GM23338 (cell line): ENCODE data around the gene KCNMA1. TPM values are rescaled to one million over a fixed set of nuclear protein-coding genes. Genes with fewer than 3 reads are reported as not detected.

ENCODE experiments used
- ATAC-seq: fragments of 200-7000 bp; cut with Tn5 transposase; 3 replicates; pipeline ENCODE4 v1.9.1; 2020
- DNase-seq: peaks from one replicate; pipeline ENCODE4 v3.0.0-alpha.2; 2015; ENCODE audit warnings: low spot score
- H2AFZ ChIP-seq: fragments of 200-600 bp; sonication (generic); 2 replicates; pipeline ENCODE4 v1.8.0; 2016; ENCODE audit warnings: antibody characterized with exemption, mild to moderate bottlenecking, moderate library complexity
- H3F3A ChIP-seq: fragments of 200-600 bp; sonication (generic); replicated peaks from 2 replicates; pipeline ENCODE4 v1.8.0; 2017; ENCODE audit warnings: antibody characterized with exemption, mixed run types, low read depth
- H3K27ac ChIP-seq: fragments of 200-600 bp; sonication (generic); 2 replicates; pipeline ENCODE4 v1.6.1; 2016; ENCODE audit warnings: low read depth
- H3K27me3 ChIP-seq: fragments of 200-600 bp; sonication (generic); 2 replicates; pipeline ENCODE4 v1.8.0; 2016; ENCODE audit warnings: mild to moderate bottlenecking, mixed run types, moderate library complexity; ENCODE audit not compliant: insufficient read depth
- H3K36me3 ChIP-seq: fragments of 200-600 bp; sonication (generic); 2 replicates; pipeline ENCODE4 v1.8.0; 2016; ENCODE audit warnings: mild to moderate bottlenecking; ENCODE audit not compliant: insufficient read depth
- H3K4me1 ChIP-seq: fragments of 200-600 bp; sonication (generic); 2 replicates; pipeline ENCODE4 v1.8.0; 2016; ENCODE audit warnings: mild to moderate bottlenecking, moderate library complexity; ENCODE audit not compliant: insufficient read depth
- H3K4me2 ChIP-seq: fragments of 200-600 bp; sonication (generic); 2 replicates; pipeline ENCODE4 v1.7.1; 2017; ENCODE audit warnings: mixed run types
- H3K4me3 ChIP-seq: fragments of 200-600 bp; sonication (generic); 2 replicates; pipeline ENCODE4 v1.6.1; 2016; ENCODE audit warnings: mixed run types
- H3K79me2 ChIP-seq: fragments of 200-600 bp; sonication (generic); replicated peaks from 2 replicates; pipeline ENCODE4 v1.8.0; 2017; ENCODE audit warnings: mild to moderate bottlenecking; ENCODE audit not compliant: insufficient read depth
- H3K9me2 ChIP-seq: fragments of 200-600 bp; sonication (generic); 2 replicates; pipeline ENCODE4 v1.8.0; 2017; ENCODE audit not compliant: insufficient read depth
- H4K20me1 ChIP-seq: fragments of 200-600 bp; sonication (generic); replicated peaks from 2 replicates; pipeline ENCODE4 v1.8.0; 2017; ENCODE audit warnings: mild to moderate bottlenecking; ENCODE audit not compliant: insufficient read depth
- H3K27ac Mint-ChIP-seq: 2 replicates; pipeline ENCODE4 v1.8.0; 2020; ENCODE audit warnings: inconsistent platforms, mild to moderate bottlenecking, moderate library complexity, mixed read lengths
- H3K27me3 Mint-ChIP-seq: 3 replicates; pipeline ENCODE4 v1.8.0; 2022; ENCODE audit warnings: low read depth, mild to moderate bottlenecking, moderate library complexity, mixed read lengths, inconsistent platforms; ENCODE audit not compliant: insufficient read depth, poor library complexity
- H3K36me3 Mint-ChIP-seq: 3 replicates; pipeline ENCODE4 v1.8.0; 2021; ENCODE audit warnings: low read depth, mild to moderate bottlenecking, inconsistent platforms, moderate library complexity, mixed read lengths
- H3K4me1 Mint-ChIP-seq: 3 replicates; pipeline ENCODE4 v1.8.0; 2020; ENCODE audit warnings: mild to moderate bottlenecking, inconsistent platforms, mixed read lengths
- H3K4me3 Mint-ChIP-seq: 3 replicates; pipeline ENCODE4 v1.8.0; 2021; ENCODE audit warnings: moderate library complexity, mild to moderate bottlenecking, inconsistent platforms, mixed read lengths
- H3K9me3 Mint-ChIP-seq: 3 replicates; pipeline ENCODE4 v1.8.0; 2020; ENCODE audit warnings: moderate library complexity, mild to moderate bottlenecking, inconsistent platforms, mixed read lengths
- CREB1 ChIP-seq: fragments of 250-450 bp; sonication (Bioruptor Pico); IDR thresholded peaks from 2 replicates; pipeline ENCODE4 v1.5.0; 2020; ENCODE audit warnings: low read depth, mild to moderate bottlenecking, moderate library complexity
- EZH2phosphoT487 ChIP-seq: fragments of 200-600 bp; sonication (generic); IDR thresholded peaks from one replicate; pipeline ENCODE4 v1.8.1; 2018; ENCODE audit warnings: antibody characterized with exemption; ENCODE audit not compliant: unreplicated experiment
- JUNB ChIP-seq: IDR thresholded peaks from one replicate; pipeline ENCODE4 v1.6.1; 2016; ENCODE audit warnings: antibody characterized with exemption; ENCODE audit not compliant: unreplicated experiment
- NANOG ChIP-seq: IDR thresholded peaks from 2 replicates; pipeline ENCODE4 v1.6.1; 2016; ENCODE audit warnings: antibody characterized with exemption, borderline replicate concordance
- POLR2AphosphoS5 ChIP-seq: IDR thresholded peaks from 2 replicates; pipeline ENCODE4 v1.6.1; 2016; ENCODE audit warnings: antibody characterized with exemption, low read depth
- STAT1 ChIP-seq: IDR thresholded peaks from one replicate; pipeline ENCODE4 v1.6.1; 2016; ENCODE audit warnings: antibody characterized with exemption; ENCODE audit not compliant: unreplicated experiment
- ZNF114 ChIP-seq: fragments of 250-450 bp; sonication (Bioruptor Pico); IDR thresholded peaks from 2 replicates; pipeline ENCODE4 v1.5.0; 2020; ENCODE audit warnings: mild to moderate bottlenecking, moderate library complexity
- ZNF331 ChIP-seq: fragments of 250-450 bp; sonication (Bioruptor Pico); IDR thresholded peaks from 2 replicates; pipeline ENCODE4 v1.5.0; 2020; ENCODE audit warnings: low read depth, mild to moderate bottlenecking, moderate library complexity
- polyA plus RNA-seq: library from polyadenylated mRNA; unstranded; fragments of >200 nt; fragmentation: Nextera tagmentation; extraction: Ambion mirVana; gene quantifications from 2 replicates; pipeline ENCODE4 v1.2.1, GENCODE V29; 2016
- total RNA-seq: library from RNA; depleted of rRNA; stranded (reverse); fragments of >200 nt; shearing (Covaris generic); gene quantifications from 2 replicates; pipeline ENCODE4 v1.2.3, GENCODE V29; 2014
- TF ChIP-seq, protein P1 (sequence below): fragments of 250-450 bp; sonication (Bioruptor Pico); IDR thresholded peaks from 2 replicates; pipeline ENCODE4 v1.5.0; 2020; ENCODE audit warnings: mild to moderate bottlenecking, moderate library complexity

The KCNMA1 gene
- total and polyA plus RNA-seq, 2 experiments from 2014 or later = 8.2 to 9.0 TPM

DNA sequence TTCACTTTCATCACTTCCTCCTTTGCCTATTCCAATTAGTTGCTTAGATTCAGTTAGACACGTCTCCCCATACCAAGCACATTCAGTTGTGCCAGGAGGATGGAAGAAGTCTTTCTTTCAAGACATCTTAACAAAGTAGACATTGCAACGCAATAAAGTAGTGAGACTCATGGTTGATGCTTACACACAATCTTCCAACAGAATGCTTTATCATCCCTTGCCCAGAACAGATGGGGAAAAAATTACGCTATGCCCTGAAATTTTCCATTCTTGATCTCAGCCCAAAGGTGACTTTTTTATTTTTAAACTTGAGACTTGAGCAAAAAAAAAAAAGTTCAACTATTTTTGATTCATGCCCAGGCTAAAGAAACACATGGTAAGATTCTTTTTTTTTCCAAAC lies 74.9 kb downstream of the KCNMA1 start (continued):
- TF ChIP-seq, protein P1, sequence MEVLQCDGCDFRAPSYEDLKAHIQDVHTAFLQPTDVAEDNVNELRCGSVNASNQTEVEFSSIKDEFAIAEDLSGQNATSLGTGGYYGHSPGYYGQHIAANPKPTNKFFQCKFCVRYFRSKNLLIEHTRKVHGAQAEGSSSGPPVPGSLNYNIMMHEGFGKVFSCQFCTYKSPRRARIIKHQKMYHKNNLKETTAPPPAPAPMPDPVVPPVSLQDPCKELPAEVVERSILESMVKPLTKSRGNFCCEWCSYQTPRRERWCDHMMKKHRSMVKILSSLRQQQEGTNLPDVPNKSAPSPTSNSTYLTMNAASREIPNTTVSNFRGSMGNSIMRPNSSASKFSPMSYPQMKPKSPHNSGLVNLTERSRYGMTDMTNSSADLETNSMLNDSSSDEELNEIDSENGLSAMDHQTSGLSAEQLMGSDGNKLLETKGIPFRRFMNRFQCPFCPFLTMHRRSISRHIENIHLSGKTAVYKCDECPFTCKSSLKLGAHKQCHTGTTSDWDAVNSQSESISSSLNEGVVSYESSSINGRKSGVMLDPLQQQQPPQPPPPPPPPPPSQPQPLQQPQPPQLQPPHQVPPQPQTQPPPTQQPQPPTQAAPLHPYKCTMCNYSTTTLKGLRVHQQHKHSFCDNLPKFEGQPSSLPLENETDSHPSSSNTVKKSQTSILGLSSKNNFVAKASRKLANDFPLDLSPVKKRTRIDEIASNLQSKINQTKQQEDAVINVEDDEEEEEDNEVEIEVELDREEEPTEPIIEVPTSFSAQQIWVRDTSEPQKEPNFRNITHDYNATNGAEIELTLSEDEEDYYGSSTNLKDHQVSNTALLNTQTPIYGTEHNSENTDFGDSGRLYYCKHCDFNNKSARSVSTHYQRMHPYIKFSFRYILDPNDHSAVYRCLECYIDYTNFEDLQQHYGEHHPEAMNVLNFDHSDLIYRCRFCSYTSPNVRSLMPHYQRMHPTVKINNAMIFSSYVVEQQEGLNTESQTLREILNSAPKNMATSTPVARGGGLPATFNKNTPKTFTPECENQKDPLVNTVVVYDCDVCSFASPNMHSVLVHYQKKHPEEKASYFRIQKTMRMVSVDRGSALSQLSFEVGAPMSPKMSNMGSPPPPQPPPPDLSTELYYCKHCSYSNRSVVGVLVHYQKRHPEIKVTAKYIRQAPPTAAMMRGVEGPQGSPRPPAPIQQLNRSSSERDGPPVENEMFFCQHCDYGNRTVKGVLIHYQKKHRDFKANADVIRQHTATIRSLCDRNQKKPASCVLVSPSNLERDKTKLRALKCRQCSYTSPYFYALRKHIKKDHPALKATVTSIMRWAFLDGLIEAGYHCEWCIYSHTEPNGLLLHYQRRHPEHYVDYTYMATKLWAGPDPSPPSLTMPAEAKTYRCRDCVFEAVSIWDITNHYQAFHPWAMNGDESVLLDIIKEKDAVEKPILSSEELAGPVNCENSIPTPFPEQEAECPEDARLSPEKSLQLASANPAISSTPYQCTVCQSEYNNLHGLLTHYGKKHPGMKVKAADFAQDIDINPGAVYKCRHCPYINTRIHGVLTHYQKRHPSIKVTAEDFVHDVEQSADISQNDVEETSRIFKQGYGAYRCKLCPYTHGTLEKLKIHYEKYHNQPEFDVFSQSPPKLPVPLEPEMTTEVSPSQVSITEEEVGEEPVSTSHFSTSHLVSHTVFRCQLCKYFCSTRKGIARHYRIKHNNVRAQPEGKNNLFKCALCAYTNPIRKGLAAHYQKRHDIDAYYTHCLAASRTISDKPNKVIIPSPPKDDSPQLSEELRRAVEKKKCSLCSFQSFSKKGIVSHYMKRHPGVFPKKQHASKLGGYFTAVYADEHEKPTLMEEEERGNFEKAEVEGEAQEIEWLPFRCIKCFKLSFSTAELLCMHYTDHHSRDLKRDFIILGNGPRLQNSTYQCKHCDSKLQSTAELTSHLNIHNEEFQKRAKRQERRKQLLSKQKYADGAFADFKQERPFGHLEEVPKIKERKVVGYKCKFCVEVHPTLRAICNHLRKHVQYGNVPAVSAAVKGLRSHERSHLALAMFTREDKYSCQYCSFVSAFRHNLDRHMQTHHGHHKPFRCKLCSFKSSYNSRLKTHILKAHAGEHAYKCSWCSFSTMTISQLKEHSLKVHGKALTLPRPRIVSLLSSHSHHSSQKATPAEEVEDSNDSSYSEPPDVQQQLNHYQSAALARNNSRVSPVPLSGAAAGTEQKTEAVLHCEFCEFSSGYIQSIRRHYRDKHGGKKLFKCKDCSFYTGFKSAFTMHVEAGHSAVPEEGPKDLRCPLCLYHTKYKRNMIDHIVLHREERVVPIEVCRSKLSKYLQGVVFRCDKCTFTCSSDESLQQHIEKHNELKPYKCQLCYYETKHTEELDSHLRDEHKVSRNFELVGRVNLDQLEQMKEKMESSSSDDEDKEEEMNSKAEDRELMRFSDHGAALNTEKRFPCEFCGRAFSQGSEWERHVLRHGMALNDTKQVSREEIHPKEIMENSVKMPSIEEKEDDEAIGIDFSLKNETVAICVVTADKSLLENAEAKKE (CRISPR knock-in tag) = no peak
- TF ChIP-seq EZH2phosphoT487 (no peak), JUNB (no peak), CREB1 (CRISPR knock-in tag) (no peak), NANOG (no peak), POLR2AphosphoS5 (no peak), STAT1 (no peak), ZNF114 (CRISPR knock-in tag) (no peak)

DNA sequence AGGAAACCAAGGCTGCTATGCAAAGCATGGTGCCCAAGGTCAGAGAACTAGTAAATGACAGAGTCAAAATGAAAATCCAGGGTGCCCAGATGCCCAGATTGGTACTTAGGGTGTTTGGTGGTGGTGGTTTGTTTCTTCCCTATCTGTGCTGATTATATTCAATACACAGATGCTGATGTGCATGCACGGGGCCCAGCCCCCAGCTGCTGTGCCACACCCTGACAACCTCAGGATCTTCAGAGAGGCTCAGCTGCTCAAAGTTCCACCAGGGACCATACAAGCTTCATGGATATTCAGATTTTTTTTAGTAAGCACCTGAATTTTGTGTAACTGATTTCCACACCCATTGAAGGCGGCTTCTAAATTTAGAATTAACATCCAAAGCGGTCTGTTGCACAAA lies 75.6 kb downstream of the KCNMA1 start:
- Histone ChIP-seq H3K79me2 (no peaks in the 10 kb centered on the region), H3K4me1 (peaks cover 30% of the 10 kb centered on the region), H3K4me3 (no peak overlapping the region), H2AFZ (no peak overlapping the region), H3K27me3 (no peaks in the 10 kb centered on the region), H4K20me1 (no peaks in the 10 kb centered on the region), H3K36me3 (no peaks in the 10 kb centered on the region), H3F3A (no peaks in the 10 kb centered on the region), H3K4me2 (no peak overlapping the region), H3K27ac (no peak overlapping the region), H3K9me2 (no peaks in the 10 kb centered on the region)
- ATAC-seq (no peak), DNase-seq (no peak)
- Mint-ChIP-seq H3K27ac (no peak overlapping the region), H3K9me3 (no peaks in the 10 kb centered on the region), H3K4me3 (no peak overlapping the region), H3K27me3 (peaks cover 7% of the 10 kb centered on the region), H3K36me3 (no peaks in the 10 kb centered on the region), H3K4me1 (peaks cover 30% of the 10 kb centered on the region)
- TF ChIP-seq EZH2phosphoT487 (no peak), ZNF331 (CRISPR knock-in tag) (no peak)
